Stimulated activated CD8-positive, alpha-beta memory T cell treated with anti-CD3 and anti-CD28 coated beads, Interleukin-2, amount 100 ng/mL, for 48 hours (primary cell): Measurements from ENCODE around the gene ZNHIT2.

Experiments used
- DNase-seq, 2 donors: peaks; one replicate each; pipeline ENCODE4 v3.0.0-alpha.2; 2020; ENCODE audit warnings: low read depth in 2 of 2

The ZNHIT2 gene

DNA sequence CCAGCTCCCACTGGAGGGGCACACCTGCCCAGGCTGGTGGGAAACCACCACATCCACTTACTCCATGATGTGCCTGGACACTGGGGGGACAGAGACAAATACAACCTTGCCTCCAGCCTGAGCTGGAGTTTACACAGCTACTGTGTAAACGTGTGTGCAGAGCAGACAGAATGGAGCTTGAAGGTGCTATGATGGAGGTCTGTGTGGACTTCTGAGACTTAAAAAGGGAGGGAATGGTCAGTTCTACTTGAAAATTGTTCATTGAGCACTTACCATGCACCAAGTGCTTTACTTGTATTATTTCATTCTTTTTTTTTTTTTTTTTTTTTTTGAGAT is 44.9 kb downstream of the ZNHIT2 start:
- no peak for DNase-seq

DNA sequence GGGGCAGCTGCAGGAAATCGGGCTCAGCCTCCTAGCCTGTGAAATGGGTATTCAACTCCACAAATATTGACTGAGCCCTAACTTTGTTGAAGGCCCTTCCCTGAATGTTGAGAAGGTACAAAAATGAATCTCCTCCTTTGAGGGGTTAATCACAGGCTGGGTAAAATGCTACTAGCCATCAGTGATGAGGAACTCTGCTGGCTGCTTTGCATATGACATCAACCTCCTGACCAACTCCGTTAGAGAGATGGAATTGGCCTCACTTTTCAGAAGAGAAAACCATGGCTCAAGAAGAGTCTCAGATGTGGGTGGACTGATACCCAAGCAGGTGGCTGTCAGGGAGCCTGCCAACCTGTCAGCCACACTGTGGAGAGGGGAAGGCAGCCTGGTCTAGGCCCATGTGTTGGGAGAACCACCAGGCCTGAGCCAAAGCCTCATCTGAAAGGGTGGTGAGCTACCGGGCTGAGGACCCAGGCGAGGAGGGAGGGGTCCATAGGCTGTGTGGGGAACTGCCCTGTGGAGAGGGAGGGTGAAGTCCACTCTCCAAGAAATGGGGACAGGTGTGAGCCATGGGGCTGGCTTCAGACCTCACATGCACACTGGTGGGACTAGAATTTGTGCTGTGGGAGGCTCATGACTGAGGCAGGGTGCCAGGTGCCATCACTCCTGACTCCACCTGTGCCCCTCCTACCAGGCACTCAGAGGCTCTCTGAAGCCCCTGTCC is 45.4 kb downstream of the ZNHIT2 start:
- no peak for DNase-seq

- no peak for DNase-seq
Measured at GRCh38 chr11:65069217-65069616, 48.3 kb downstream of the ZNHIT2 start.

GRCh38 chr11:65067446-65067845 is 50.1 kb downstream of the ZNHIT2 start:
- no peak for DNase-seq

DNA sequence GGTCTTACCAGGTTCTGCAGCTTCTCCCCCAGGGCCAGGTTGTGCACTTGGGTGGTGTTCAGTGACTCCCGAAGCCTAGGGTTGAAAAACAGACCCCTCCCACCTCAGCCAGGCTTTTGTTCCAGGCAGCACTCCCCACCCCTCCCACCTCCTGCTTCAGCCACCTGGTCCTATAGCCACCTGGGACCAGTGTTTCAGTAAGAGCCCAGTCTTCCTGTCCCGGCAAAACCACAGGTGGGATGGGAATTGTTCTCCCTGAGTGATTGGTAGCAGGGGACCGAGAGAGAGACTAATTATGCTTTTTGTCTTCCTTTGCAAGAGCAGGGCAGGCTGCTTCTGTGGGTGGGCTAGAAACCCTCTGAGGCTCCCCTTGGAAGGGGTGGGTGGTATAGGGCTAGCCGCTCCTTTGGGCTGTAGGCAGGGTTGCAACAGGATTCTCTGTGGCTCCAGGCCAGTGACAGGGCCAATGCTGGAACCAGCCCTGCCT is 50.7 kb downstream of the ZNHIT2 start:
- no peak for DNase-seq
